ENCODE data around the gene CCDC60.

Gene CCDC60

GRCh38 chr12:119450771-119451170 is 116.2 kb downstream of the CCDC60 start:
- DNase-seq = no peak

GRCh38 chr12:119456824-119457223 is 122.3 kb downstream of the CCDC60 start:
- DNase-seq = no peak

- no peak for DNase-seq
Measured at GRCh38 chr12:119457271-119457670, 122.7 kb downstream of the CCDC60 start.

GRCh38 chr12:119459481-119459880 is 125.0 kb downstream of the CCDC60 start:
- no peak for DNase-seq

- DNase-seq = no peak
Measured at GRCh38 chr12:119460876-119461275, 126.3 kb downstream of the CCDC60 start.

- no peak for DNase-seq
Measured at GRCh38 chr12:119461636-119462214, 127.2 kb downstream of the CCDC60 start.

GRCh38 chr12:119463211-119463926 is 128.8 kb downstream of the CCDC60 start:
- no peak for DNase-seq

- no peak for DNase-seq
Measured at GRCh38 chr12:119468296-119468695, 133.8 kb downstream of the CCDC60 start.

- no peak for DNase-seq
Measured at GRCh38 chr12:119475650-119476049, 141.1 kb downstream of the CCDC60 start.

- DNase-seq = no peak
Measured at GRCh38 chr12:119476951-119477350, 142.4 kb downstream of the CCDC60 start.

- DNase-seq = no peak
Measured at GRCh38 chr12:119479121-119479561, 144.6 kb downstream of the CCDC60 start.

GRCh38 chr12:119480551-119480950 is 146.0 kb downstream of the CCDC60 start:
- DNase-seq = no peak

GRCh38 chr12:119486599-119487154 is 152.1 kb downstream of the CCDC60 start:
- no peak for DNase-seq

- DNase-seq = no peak
Measured at GRCh38 chr12:119491814-119492213, 157.3 kb downstream of the CCDC60 start.

- no peak for DNase-seq
Measured at GRCh38 chr12:119500209-119500608, 165.7 kb downstream of the CCDC60 start.

- no peak for DNase-seq
Measured at GRCh38 chr12:119501052-119501451, 166.5 kb downstream of the CCDC60 start.

- DNase-seq = no peak
Measured at GRCh38 chr12:119505001-119505400, 170.5 kb downstream of the CCDC60 start.

- DNase-seq = no peak
Measured at GRCh38 chr12:119512772-119513497, 178.4 kb downstream of the CCDC60 start.

GRCh38 chr12:119528241-119528640 is 193.7 kb downstream of the CCDC60 start:
- no peak for DNase-seq

GRCh38 chr12:119540476-119540875 is 205.9 kb downstream of the CCDC60 start:
- DNase-seq = no peak

GRCh38 chr12:119544765-119545625 is 210.5 kb downstream of the CCDC60 start:
- DNase-seq = peak; percentile 16

GRCh38 chr12:119546340-119546739 is 211.8 kb downstream of the CCDC60 start:
- no peak for DNase-seq

- DNase-seq = no peak
Measured at GRCh38 chr12:119547001-119547400, 212.5 kb downstream of the CCDC60 start.
